B cell (primary cell): ENCODE data around the gene TMEM92. TPM values are rescaled to one million over a fixed set of nuclear protein-coding genes. Genes with fewer than 3 reads are reported as not detected.
A peak's percentile ranks its signal among the peaks of the same experiment; 100 is the strongest.

Experiments
- ATAC-seq: fragments of 200-7000 bp; cut with Tn5 transposase; one replicate; pipeline ENCODE4 v1.10.0; 2021; ENCODE audit warnings: low read depth, mild to moderate bottlenecking, moderate number of reproducible peaks, moderate library complexity
- CTCF ChIA-PET: fragments of 350-600 bp; sonication (Branson Sonifier 250); formaldehyde crosslinking; loops from one replicate; lab custom pipeline; 2021; ENCODE audit warnings: antibody characterized with exemption, inconsistent platforms; lab: Charles Lee
- POLR2A ChIA-PET: fragments of 350-600 bp; sonication (Branson Sonifier 250); formaldehyde crosslinking; loops from one replicate; lab custom pipeline; 2021; ENCODE audit warnings: antibody characterized with exemption; lab: Charles Lee
- DNase-seq: peaks from one replicate; pipeline ENCODE4 v3.0.0; 2013
- H2AFZ ChIP-seq: 2 replicates; pipeline ENCODE4 v1.6.1; 2012; ENCODE audit warnings: mild to moderate bottlenecking, low read depth, low read length; ENCODE audit not compliant: insufficient read depth, poor library complexity, severe bottlenecking
- H3K27ac ChIP-seq, 2 donors: 1 replicate in 1 of 2; 2 replicates in 1 of 2; pipeline ENCODE4 v1.5.1; 2012 to 2013; ENCODE audit warnings: low read length in 2 of 2, mild to moderate bottlenecking in 2 of 2, moderate library complexity in 1 of 2
- H3K27me3 ChIP-seq, 4 experiments: fragments of 200-600 bp in 1 of 4; sonication (generic) in 1 of 4; replicated peaks in 1 of 4; 1 replicate in 2 of 4; 2 replicates in 2 of 4; pipeline versions ENCODE4 v1.6.1 to v1.7.0; 2013 to 2016; ENCODE audit warnings: low read length in 3 of 4, mild to moderate bottlenecking in 2 of 4, mixed read lengths in 1 of 4, moderate library complexity in 1 of 4; ENCODE audit not compliant: insufficient read depth in 4 of 4, control insufficient read depth in 3 of 4; ENCODE audit errors: control extremely low read depth in 1 of 4
- H3K36me3 ChIP-seq, 2 experiments: replicated peaks in 1 of 2; 1 replicate in 1 of 2; 2 replicates in 1 of 2; pipeline versions ENCODE4 v1.6.1 to v1.7.1; 2013; ENCODE audit warnings: low read length in 1 of 2; ENCODE audit not compliant: insufficient read depth in 2 of 2, control insufficient read depth in 1 of 2; ENCODE audit errors: control extremely low read depth in 1 of 2, extremely low read depth in 1 of 2
- H3K4me1 ChIP-seq, 2 donors: fragments of 200-600 bp in 1 of 2; sonication (generic) in 1 of 2; 1 replicate in 1 of 2; 2 replicates in 1 of 2; pipeline versions ENCODE4 v1.5.1 to v1.6.1; 2013 to 2017; ENCODE audit warnings: low read length in 2 of 2; ENCODE audit not compliant: control insufficient read depth in 2 of 2, insufficient read depth in 2 of 2
- H3K4me2 ChIP-seq: replicated peaks from 2 replicates; pipeline ENCODE3; 2012; ENCODE audit warnings: mild to moderate bottlenecking, low read depth, low read length; ENCODE audit not compliant: poor library complexity, severe bottlenecking
- H3K4me3 ChIP-seq, 5 experiments: fragments of 200-600 bp in 1 of 5; sonication (generic) in 1 of 5; 1 replicate in 3 of 5; 2 replicates in 2 of 5; pipeline versions ENCODE4 v1.5.1 to v1.7.0; 2011 to 2016; ENCODE audit warnings: low read length in 4 of 5, mild to moderate bottlenecking in 4 of 5, low read depth in 2 of 5, control low read depth in 1 of 5, moderate library complexity in 1 of 5; ENCODE audit not compliant: insufficient read depth in 1 of 5; ENCODE audit errors: control extremely low read depth in 1 of 5, extremely low read depth in 1 of 5
- H3K79me2 ChIP-seq: fragments of 200-600 bp; sonication (generic); one replicate; pipeline ENCODE4 v1.6.0; 2016; ENCODE audit warnings: low read length; ENCODE audit not compliant: control insufficient read depth, insufficient read depth
- H3K9ac ChIP-seq: fragments of 200-600 bp; sonication (generic); 2 replicates; pipeline ENCODE4 v1.6.1; 2017; ENCODE audit warnings: mild to moderate bottlenecking, low read length, moderate library complexity
- H3K9me3 ChIP-seq, 3 donors: one replicate each; pipeline versions ENCODE4 v1.6.1 to v1.7.1; 2013; ENCODE audit warnings: low read length in 2 of 3; ENCODE audit not compliant: control insufficient read depth in 2 of 3, insufficient read depth in 1 of 3; ENCODE audit errors: control extremely low read depth in 1 of 3
- H4K20me1 ChIP-seq: 2 replicates; pipeline ENCODE4 v1.6.0; 2012; ENCODE audit warnings: mild to moderate bottlenecking, low read length; ENCODE audit not compliant: insufficient read depth, control insufficient read depth, poor library complexity, severe bottlenecking
- H3K27ac Mint-ChIP-seq: one replicate; pipeline ENCODE4 v1.8.0; 2021; ENCODE audit warnings: mixed read lengths
- H3K27me3 Mint-ChIP-seq: one replicate; pipeline ENCODE4 v1.8.0; 2021; ENCODE audit warnings: mixed read lengths
- H3K4me1 Mint-ChIP-seq: one replicate; pipeline ENCODE4 v1.8.0; 2021; ENCODE audit warnings: mixed read lengths
- H3K4me3 Mint-ChIP-seq: one replicate; pipeline ENCODE4 v1.8.0; 2021; ENCODE audit warnings: mixed read lengths
- H3K9me3 Mint-ChIP-seq: one replicate; pipeline ENCODE4 v1.8.0; 2022; ENCODE audit warnings: mixed read lengths; ENCODE audit not compliant: insufficient read depth
- EZH2 ChIP-seq: IDR thresholded peaks from 2 replicates; pipeline ENCODE4 v1.6.1; 2012; ENCODE audit warnings: borderline replicate concordance, low read depth, mild to moderate bottlenecking, moderate library complexity, low read length; ENCODE audit not compliant: insufficient read depth, poor library complexity, severe bottlenecking
- WGBS: methylation state at CpG from one replicate; pipeline ENCODE4 v1.1.5; 2013; ENCODE audit warnings: missing lambda C conversion rate; ENCODE audit not compliant: insufficient coverage; 5-methylcytosine and 5-hydroxymethylcytosine counted together
- intact Hi-C: fragments of 100-400 bp; cut with micrococcal nuclease; formaldehyde crosslinking; loops from one replicate; pipeline ENCODE4 v1.10.0; 2022
- polyA plus RNA-seq: library from polyadenylated mRNA; depleted of rRNA; stranded (reverse); fragments of >200 nt; gene quantifications from 2 replicates; pipeline ENCODE4 v1.2.3, GENCODE V29; 2012
- total RNA-seq, 2 donors: library from RNA; stranded (reverse); fragments of 120-200 nt in 1 of 2; gene quantifications; 1 replicate in 1 of 2; 2 replicates in 1 of 2; pipeline versions ENCODE4 v1.2.3 to v1.2.4, GENCODE V29; 2013 to 2022
- TF ChIP-seq, protein P1 (sequence below): fragments of 200-600 bp; IDR thresholded peaks from one replicate; pipeline ENCODE4 v1.8.0; 2022; ENCODE audit warnings: antibody characterized with exemption, mild to moderate bottlenecking

The TMEM92 gene
- total and polyA plus RNA-seq, 2 donors (not counting 1 experiment from before 2014, with no cell fraction given), result not detected

DNA sequence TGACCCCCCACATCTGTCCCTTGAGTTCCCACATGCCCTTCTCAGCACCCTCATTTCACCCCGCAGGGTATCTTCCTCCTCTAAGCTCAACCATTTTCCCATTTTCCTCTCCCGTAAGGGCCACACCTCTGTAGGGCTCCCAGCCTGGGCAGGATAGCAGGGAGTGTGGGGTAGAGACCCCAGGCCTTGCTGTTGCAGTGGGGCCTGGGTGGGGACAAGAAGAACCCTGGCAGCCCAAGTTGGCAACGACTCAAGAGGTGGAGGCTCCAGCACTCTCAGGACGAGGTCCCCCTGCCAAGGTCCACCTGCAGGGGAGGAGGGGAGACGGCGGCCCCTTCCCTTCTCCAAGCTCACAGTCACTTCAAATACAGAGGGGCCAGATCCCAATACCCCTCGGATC, 2.0 kb upstream of the TMEM92 start:
- POLR2A ChIA-PET, result no interaction called here
- 60% methylated on average over 2 of the region's 7 CpGs for WGBS
- peaks cover 11% of the 10 kb centered on the region for H3K4me1 Mint-ChIP-seq
- Histone ChIP-seq H3K27ac (no peak overlapping the region), H3K9ac (no peak overlapping the region), H3K9me3 (peaks cover 0 to 8% (median 0%) of the 10 kb centered on the region in 3 donors), H3K79me2 (no peaks in the 10 kb centered on the region), H2AFZ (peak overlapping the region; percentile 67), H3K27me3 (peaks cover 0 to 45% (median 12%) of the 10 kb centered on the region in 4 experiments), H4K20me1 (no peaks in the 10 kb centered on the region), H3K4me3 (no peak overlapping the region), H3K36me3 (no peaks in the 10 kb centered on the region), H3K4me2 (peak overlapping the region; percentile 81), H3K4me1 (peaks cover 7 to 8% of the 10 kb centered on the region in 2 donors)
- H3K4me3 Mint-ChIP-seq, result peak overlapping the region; percentile 85
- TF ChIP-seq EZH2, result no peak
- TF ChIP-seq, protein P1, sequence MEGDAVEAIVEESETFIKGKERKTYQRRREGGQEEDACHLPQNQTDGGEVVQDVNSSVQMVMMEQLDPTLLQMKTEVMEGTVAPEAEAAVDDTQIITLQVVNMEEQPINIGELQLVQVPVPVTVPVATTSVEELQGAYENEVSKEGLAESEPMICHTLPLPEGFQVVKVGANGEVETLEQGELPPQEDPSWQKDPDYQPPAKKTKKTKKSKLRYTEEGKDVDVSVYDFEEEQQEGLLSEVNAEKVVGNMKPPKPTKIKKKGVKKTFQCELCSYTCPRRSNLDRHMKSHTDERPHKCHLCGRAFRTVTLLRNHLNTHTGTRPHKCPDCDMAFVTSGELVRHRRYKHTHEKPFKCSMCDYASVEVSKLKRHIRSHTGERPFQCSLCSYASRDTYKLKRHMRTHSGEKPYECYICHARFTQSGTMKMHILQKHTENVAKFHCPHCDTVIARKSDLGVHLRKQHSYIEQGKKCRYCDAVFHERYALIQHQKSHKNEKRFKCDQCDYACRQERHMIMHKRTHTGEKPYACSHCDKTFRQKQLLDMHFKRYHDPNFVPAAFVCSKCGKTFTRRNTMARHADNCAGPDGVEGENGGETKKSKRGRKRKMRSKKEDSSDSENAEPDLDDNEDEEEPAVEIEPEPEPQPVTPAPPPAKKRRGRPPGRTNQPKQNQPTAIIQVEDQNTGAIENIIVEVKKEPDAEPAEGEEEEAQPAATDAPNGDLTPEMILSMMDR, result no peak
- DNase-seq (no peak), ATAC-seq (no peak)
- H3K9me3 Mint-ChIP-seq, result no peaks in the 10 kb centered on the region
- intact Hi-C loops, result no loop called here
- CTCF ChIA-PET, result interaction anchor here (0.6 to 7.6 kb wide), 13 partner anchors 10 to 178 kb away, joined by 3 to 100 read pairs (median 4); partner anchors contain the start of gene COL1A1
- H3K27ac Mint-ChIP-seq, result no peak overlapping the region
- peaks cover 35% of the 10 kb centered on the region for H3K27me3 Mint-ChIP-seq
